GM18519 (cell line): Measurements from ENCODE around the gene OSGIN1.

Source experiments
- ATAC-seq: cut with Tn5 transposase; IDR thresholded peaks from one replicate; pipeline ENCODE4 v1.9.1; 2021; ENCODE audit warnings: mild to moderate bottlenecking, moderate library complexity; ENCODE audit not compliant: unreplicated experiment, low FRiP score

OSGIN1 gene

GRCh38 chr16:83969771-83970429 is 16.9 kb downstream of the OSGIN1 start:
- ATAC-seq = no peak

DNA sequence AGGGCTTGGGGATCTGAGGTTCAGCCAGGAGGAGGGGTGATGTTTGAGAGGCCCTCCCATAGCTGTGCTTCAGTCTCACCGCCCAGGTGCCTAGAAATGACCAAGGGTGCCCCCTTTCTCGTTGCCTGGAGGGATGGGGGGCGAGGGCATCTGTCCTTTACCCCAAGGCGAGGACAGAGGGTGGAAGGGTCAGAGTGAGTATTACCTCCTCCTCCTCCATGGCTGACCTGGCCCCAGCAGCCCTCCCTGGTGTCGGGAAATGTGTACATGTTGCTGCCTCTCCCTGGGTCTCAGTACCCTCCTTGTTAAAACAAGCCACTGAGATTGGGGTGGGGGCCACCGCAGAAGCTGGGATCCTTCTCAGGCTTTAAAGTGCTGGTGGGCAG is 17.4 kb downstream of the OSGIN1 start:
- ATAC-seq = no peak

- no peak for ATAC-seq
These were observed 18.4 kb downstream of the OSGIN1 start for GRCh38 chr16:83971165-83972130.

DNA sequence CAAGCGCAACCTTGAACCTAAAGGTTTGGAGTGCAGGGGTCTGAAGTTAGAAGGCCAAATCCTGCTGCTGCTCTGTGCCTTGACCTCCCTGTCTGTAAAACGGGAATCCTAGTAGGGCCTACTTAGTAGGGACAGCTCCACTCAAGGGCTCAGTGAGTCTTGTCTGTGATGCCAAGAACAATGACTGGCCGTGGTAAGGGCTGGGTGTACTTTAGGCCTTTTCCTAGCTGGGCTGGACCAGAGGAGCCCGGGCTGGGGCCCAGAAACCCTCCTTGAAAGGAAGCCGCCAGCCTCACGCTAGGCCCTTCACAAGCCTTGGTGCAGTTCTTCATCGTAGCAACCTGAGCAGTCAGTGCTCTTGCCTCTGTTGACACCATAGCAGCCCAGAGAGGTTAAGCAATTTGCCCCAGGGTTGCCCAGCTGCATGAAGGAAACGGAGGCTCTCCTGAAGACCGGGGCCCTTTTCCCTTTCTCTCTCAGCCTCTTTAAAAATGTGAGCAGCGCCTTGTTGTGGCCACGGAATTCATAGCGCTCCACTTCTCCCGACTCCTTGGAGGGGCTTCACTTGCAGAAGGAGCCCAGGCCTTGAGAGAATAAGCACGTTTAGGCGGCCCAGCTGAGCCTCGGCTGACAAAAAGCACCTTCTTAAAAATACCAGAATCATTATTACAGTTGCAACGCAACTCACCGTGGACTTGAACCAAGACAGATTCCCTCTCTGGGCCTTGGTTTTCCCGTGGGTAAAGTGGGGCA is 19.4 kb downstream of the OSGIN1 start:
- ATAC-seq = no peak

DNA sequence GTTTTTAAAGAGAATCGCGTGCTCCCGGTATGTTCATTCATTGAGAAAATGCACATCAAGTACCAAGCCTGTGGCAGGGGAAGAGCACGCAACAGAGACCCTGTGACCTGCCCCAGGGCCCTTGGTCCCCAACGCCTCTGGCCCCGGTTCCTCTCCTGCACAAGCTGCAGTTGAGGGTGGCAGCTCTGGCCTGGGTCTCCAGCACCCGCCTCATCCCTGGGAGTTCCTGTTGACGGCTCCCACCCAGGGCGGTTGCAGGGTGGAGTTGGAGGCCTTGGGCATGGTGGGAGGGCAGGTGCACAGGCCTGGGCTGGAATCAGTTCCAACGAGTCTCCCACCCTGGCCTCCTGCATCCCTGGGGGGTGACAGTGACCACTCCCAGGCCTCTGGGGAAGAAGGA is 20.0 kb downstream of the OSGIN1 start:
- no peak for ATAC-seq

- no peak for ATAC-seq
These were observed 20.7 kb downstream of the OSGIN1 start for GRCh38 chr16:83973581-83974385.

GRCh38 chr16:83974475-83974874 is 21.4 kb downstream of the OSGIN1 start:
- no peak for ATAC-seq

DNA sequence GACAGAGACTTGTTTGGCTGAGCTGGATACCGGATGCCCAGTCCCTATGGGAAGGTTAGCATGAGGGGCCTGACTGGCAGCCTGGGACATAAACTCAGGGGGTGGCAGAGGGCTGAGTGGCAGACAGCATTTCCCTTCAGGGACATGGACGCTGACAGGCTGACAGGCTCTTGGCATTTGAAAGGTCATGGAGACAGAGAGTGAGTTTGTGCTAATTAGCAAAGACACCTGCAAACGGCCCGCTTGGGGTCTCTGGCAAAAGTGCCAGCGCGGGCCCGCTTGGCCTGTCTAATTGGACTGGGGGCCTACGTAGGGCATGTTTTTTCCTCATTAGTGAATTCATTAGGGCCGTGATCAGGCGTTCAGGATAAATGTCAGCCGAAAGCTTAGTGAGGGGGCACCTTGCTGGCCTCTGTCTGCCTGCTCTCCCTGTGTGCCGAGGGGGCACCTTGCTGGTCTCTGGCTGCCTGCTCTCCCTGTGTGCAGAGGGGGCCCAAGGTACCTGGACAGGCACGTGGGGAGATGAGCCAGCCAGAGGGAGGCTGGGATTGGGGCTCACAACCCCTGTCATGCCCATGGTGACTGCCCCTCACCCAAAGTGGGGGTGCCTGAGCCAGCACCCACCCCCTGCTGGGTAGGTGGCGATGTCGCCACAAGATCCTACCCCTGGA is 22.7 kb downstream of the OSGIN1 start:
- ATAC-seq = no peak

GRCh38 chr16:83977056-83977815 is 24.2 kb downstream of the OSGIN1 start:
- ATAC-seq = no peak

GRCh38 chr16:83978401-83978904 is 25.4 kb downstream of the OSGIN1 start:
- ATAC-seq = no peak

DNA sequence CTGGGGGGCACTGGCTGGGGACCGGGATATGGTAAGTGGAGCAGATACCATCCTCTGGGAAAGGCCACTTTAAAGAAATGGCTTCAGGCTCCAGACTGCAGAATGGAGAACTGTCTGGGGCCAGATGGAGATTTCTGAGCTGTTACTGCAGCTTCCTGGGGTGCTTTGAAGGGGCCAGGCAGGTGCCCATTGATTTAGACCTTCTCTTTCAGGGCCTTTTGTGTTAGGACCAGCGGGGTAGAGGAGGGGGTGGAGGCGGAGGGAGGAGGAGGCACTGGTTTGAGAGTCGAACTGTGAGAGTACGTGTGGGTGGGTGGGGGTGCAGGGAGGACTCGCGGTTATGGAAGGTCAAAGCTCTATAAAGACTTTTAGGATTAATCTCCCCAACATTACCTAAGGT is 26.4 kb downstream of the OSGIN1 start:
- ATAC-seq = no peak

GRCh38 chr16:83980794-83981193 is 27.8 kb downstream of the OSGIN1 start:
- no peak for ATAC-seq

- no peak for ATAC-seq
These were observed 28.8 kb downstream of the OSGIN1 start for GRCh38 chr16:83981799-83982198.

GRCh38 chr16:83983491-83983890 is 30.5 kb downstream of the OSGIN1 start:
- ATAC-seq = no peak

- no peak for ATAC-seq
These were observed 36.3 kb downstream of the OSGIN1 start for GRCh38 chr16:83989300-83989699.

- no peak for ATAC-seq
These were observed 37.5 kb downstream of the OSGIN1 start for GRCh38 chr16:83990492-83990891.

DNA sequence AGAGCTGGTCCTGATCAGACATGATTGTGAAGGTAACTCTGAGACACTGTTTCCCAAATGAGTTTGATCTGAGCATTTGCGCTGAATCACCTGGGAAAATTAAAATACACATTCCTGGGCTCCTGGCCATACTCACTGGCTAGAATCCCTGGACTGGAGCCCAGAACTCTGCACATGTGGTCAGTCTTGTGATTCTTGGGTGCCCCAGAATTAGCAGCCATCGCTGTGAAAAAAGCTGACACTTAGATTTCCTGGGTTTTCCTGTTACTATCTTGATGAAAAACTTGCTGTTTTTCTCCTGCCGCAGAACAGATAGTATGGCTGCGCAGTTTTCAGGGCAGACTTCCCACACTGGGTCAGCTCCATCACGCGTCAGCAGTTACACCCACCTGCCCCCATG is 39.6 kb downstream of the OSGIN1 start:
- ATAC-seq = no peak

DNA sequence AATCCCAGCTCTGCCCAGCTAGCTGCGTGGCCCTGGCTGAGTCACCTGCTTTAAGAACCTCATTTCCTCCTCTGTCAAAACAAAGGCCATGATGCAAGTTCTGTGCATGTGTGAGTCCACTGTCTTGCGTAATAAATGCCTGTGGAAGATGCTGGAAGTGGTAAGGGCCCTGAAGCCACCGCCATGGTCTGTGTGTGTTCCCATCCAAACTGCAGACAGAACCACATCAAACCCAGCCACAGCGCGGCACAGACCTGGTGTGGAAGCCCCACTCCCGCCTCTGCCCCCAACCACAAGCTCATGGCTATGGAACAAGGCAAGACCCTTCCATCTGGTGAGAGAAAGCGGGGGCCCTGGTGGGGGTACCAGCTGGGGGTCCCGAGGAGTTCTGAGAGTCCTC is 41.0 kb downstream of the OSGIN1 start:
- no peak for ATAC-seq

- no peak for ATAC-seq
These were observed 41.7 kb downstream of the OSGIN1 start for GRCh38 chr16:83994703-83995102.
